GM12892 (cell line): Measurements from ENCODE around the gene KLK15.

Source experiments
- POLR2A ChIP-seq: IDR thresholded peaks from 2 replicates; pipeline ENCODE4 v1.6.1; 2011; ENCODE audit warnings: low read depth, low read length, control low read depth
- POLR2AphosphoS5 ChIP-seq: IDR thresholded peaks from 2 replicates; pipeline ENCODE4 v1.6.1; 2011; ENCODE audit warnings: low read depth, low read length, control low read depth

- TF ChIP-seq POLR2AphosphoS5 (no peak), POLR2A (no peak)
Measured at GRCh38 chr19:50778906-50779430, 54.4 kb downstream of the KLK15 start.
